OCI-LY3 (cell line): ENCODE data around the gene PINLYP.
A peak's percentile ranks its signal among the peaks of the same experiment; 100 is the strongest.

Source experiments
- EZH2phosphoT487 ChIP-seq: fragments of 200-600 bp; shearing (Covaris generic); IDR thresholded peaks from 2 replicates; pipeline ENCODE4 v1.6.1; 2018; ENCODE audit warnings: antibody characterized with exemption, mixed run types, low read depth
- TF ChIP-seq, protein P1 (sequence below): fragments of 200-600, 300-600 bp; sonication (generic); IDR thresholded peaks from 2 replicates; pipeline ENCODE4 v1.5.1; 2014; ENCODE audit warnings: antibody characterized with exemption, low read length, low read depth

DNA sequence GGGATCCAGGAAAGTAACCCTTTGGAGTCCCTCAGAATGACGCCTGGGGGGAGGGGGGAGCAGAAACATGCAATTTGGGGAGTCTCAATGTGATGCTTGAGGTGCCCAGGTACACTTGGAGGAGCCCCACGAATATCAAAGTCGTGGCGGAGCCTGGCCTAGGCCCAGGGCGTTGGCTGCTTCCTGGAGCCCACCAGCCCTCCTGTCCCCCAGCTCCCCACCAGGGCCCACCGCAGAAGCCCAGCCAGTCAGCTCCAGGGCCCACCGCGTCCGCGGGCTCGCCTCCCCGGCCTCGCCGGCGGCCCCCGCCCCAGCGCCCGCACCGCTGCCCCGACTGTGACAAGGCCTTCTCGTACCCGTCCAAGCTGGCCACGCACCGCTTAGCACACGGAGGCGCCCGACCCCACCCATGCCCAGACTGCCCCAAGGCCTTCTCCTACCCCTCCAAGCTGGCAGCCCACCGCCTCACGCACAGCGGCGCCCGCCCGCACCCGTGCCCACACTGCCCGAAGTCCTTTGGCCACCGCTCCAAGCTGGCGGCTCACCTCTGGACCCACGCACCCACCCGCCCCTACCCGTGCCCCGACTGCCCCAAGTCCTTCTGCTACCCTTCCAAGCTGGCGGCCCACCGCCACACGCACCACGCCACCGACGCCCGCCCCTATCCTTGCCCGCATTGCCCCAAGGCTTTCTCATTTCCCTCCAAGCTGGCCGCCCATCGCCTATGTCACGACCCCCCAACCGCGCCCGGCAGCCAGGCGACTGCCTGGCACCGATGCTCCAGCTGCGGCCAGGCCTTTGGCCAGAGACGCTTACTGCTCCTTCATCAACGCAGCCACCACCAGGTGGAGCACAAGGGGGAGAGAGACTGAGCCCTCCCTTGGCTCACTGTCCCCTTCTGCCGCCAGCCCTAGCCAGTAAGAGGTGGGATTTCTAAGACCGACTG is 40.5 kb upstream of the PINLYP start:
- TF ChIP-seq, protein P1, sequence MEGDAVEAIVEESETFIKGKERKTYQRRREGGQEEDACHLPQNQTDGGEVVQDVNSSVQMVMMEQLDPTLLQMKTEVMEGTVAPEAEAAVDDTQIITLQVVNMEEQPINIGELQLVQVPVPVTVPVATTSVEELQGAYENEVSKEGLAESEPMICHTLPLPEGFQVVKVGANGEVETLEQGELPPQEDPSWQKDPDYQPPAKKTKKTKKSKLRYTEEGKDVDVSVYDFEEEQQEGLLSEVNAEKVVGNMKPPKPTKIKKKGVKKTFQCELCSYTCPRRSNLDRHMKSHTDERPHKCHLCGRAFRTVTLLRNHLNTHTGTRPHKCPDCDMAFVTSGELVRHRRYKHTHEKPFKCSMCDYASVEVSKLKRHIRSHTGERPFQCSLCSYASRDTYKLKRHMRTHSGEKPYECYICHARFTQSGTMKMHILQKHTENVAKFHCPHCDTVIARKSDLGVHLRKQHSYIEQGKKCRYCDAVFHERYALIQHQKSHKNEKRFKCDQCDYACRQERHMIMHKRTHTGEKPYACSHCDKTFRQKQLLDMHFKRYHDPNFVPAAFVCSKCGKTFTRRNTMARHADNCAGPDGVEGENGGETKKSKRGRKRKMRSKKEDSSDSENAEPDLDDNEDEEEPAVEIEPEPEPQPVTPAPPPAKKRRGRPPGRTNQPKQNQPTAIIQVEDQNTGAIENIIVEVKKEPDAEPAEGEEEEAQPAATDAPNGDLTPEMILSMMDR, result peak; percentile 51
- no peak for TF ChIP-seq EZH2phosphoT487
